ENCODE measurements around the gene HACE1.

Gene HACE1

GRCh38 chr6:104730450-104730849, 129.3 kb downstream of the HACE1 start (continued):
- no peak for TF ChIP-seq TOX (CRISPR knock-in tag; IDR thresholded peaks at IDR 0.05; ENCODE audit: borderline replicate concordance)

GRCh38 chr6:104729433-104729832, 130.3 kb downstream of the HACE1 start:
- ATAC-seq: no peak
- TF ChIP-seq ZFP3 (CRISPR knock-in tag; IDR thresholded peaks at IDR 0.05): no peak
- TF ChIP-seq, protein P1, sequence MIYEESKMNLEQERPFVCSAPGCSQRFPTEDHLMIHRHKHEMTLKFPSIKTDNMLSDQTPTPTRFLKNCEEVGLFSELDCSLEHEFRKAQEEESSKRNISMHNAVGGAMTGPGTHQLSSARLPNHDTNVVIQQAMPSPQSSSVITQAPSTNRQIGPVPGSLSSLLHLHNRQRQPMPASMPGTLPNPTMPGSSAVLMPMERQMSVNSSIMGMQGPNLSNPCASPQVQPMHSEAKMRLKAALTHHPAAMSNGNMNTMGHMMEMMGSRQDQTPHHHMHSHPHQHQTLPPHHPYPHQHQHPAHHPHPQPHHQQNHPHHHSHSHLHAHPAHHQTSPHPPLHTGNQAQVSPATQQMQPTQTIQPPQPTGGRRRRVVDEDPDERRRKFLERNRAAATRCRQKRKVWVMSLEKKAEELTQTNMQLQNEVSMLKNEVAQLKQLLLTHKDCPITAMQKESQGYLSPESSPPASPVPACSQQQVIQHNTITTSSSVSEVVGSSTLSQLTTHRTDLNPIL (CRISPR knock-in tag; IDR thresholded peaks at IDR 0.05; ENCODE audit: low read depth): no peak
- no peak for TF ChIP-seq GLIS3 (CRISPR knock-in tag; IDR thresholded peaks at IDR 0.05)
- TF ChIP-seq ESRRG (CRISPR knock-in tag; IDR thresholded peaks at IDR 0.05): no peak
- no peak for TF ChIP-seq ARNTL (CRISPR knock-in tag; IDR thresholded peaks at IDR 0.05; ENCODE audit: borderline replicate concordance, low read depth)
- TF ChIP-seq ZC3H10 (CRISPR knock-in tag; IDR thresholded peaks at IDR 0.05): no peak
- TF ChIP-seq OSR1 (CRISPR knock-in tag; IDR thresholded peaks at IDR 0.05): no peak
- no peak for TF ChIP-seq RARB (CRISPR knock-in tag; IDR thresholded peaks at IDR 0.05)
- no peak for TF ChIP-seq CSDC2 (CRISPR knock-in tag; IDR thresholded peaks at IDR 0.05)
- TF ChIP-seq, protein P2, sequence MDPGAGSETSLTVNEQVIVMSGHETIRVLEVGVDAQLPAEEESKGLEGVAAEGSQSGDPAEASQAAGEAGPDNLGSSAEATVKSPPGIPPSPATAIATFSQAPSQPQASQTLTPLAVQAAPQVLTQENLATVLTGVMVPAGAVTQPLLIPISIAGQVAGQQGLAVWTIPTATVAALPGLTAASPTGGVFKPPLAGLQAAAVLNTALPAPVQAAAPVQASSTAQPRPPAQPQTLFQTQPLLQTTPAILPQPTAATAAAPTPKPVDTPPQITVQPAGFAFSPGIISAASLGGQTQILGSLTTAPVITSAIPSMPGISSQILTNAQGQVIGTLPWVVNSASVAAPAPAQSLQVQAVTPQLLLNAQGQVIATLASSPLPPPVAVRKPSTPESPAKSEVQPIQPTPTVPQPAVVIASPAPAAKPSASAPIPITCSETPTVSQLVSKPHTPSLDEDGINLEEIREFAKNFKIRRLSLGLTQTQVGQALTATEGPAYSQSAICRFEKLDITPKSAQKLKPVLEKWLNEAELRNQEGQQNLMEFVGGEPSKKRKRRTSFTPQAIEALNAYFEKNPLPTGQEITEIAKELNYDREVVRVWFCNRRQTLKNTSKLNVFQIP (CRISPR knock-in tag; IDR thresholded peaks at IDR 0.05; ENCODE audit: borderline replicate concordance, low read depth): no peak
- TF ChIP-seq, protein P3, sequence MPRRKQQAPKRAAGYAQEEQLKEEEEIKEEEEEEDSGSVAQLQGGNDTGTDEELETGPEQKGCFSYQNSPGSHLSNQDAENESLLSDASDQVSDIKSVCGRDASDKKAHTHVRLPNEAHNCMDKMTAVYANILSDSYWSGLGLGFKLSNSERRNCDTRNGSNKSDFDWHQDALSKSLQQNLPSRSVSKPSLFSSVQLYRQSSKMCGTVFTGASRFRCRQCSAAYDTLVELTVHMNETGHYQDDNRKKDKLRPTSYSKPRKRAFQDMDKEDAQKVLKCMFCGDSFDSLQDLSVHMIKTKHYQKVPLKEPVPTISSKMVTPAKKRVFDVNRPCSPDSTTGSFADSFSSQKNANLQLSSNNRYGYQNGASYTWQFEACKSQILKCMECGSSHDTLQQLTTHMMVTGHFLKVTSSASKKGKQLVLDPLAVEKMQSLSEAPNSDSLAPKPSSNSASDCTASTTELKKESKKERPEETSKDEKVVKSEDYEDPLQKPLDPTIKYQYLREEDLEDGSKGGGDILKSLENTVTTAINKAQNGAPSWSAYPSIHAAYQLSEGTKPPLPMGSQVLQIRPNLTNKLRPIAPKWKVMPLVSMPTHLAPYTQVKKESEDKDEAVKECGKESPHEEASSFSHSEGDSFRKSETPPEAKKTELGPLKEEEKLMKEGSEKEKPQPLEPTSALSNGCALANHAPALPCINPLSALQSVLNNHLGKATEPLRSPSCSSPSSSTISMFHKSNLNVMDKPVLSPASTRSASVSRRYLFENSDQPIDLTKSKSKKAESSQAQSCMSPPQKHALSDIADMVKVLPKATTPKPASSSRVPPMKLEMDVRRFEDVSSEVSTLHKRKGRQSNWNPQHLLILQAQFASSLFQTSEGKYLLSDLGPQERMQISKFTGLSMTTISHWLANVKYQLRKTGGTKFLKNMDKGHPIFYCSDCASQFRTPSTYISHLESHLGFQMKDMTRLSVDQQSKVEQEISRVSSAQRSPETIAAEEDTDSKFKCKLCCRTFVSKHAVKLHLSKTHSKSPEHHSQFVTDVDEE (CRISPR knock-in tag; IDR thresholded peaks at IDR 0.05): no peak
- TF ChIP-seq PATZ1 (CRISPR knock-in tag; IDR thresholded peaks at IDR 0.05; ENCODE audit: borderline replicate concordance): no peak
- TF ChIP-seq ZNF70 (CRISPR knock-in tag; IDR thresholded peaks at IDR 0.05): no peak
- no peak for TF ChIP-seq ZNF8 (CRISPR knock-in tag; IDR thresholded peaks at IDR 0.05)
- no peak for TF ChIP-seq CSRNP3 (CRISPR knock-in tag; IDR thresholded peaks at IDR 0.05)
- TF ChIP-seq ZNF565 (CRISPR knock-in tag; conservative IDR thresholded peaks at IDR 0.05; ENCODE audit: low read depth): no peak

DNA sequence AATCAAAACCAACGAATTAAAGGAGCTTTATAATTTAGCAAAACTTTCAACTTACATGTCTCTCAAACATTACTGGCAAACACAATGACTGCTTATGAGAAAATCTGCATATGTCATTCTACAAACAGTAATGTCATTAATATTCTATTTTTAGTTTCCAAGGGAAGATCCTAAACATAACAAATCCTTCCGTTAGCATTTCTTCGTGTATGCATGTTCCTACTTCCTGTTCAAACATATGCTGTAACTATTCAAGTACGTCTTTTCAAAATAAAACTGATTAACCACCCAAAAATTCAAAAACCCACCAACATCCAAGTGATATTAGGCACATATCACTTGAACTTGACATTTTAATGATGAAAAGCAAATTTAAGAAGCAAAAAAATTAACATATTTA, 131.3 kb downstream of the HACE1 start:
- no peak for ATAC-seq
- TF ChIP-seq PPARA (CRISPR knock-in tag; IDR thresholded peaks at IDR 0.05; ENCODE audit: borderline replicate concordance): no peak
- no peak for TF ChIP-seq PATZ1 (CRISPR knock-in tag; IDR thresholded peaks at IDR 0.05; ENCODE audit: borderline replicate concordance)
- TF ChIP-seq SNAI2 (CRISPR knock-in tag; IDR thresholded peaks at IDR 0.05): no peak
- TF ChIP-seq, protein P3 (CRISPR knock-in tag; IDR thresholded peaks at IDR 0.05): no peak
- no peak for TF ChIP-seq ZNF565 (CRISPR knock-in tag; conservative IDR thresholded peaks at IDR 0.05; ENCODE audit: low read depth)
- TF ChIP-seq TCF4 (CRISPR knock-in tag; IDR thresholded peaks at IDR 0.05; ENCODE audit: borderline replicate concordance): no peak
- TF ChIP-seq GLIS3 (CRISPR knock-in tag; IDR thresholded peaks at IDR 0.05): no peak
- no peak for TF ChIP-seq CSDC2 (CRISPR knock-in tag; IDR thresholded peaks at IDR 0.05)
- no peak for TF ChIP-seq ZFP30 (CRISPR knock-in tag; IDR thresholded peaks at IDR 0.05)
- no peak for TF ChIP-seq OSR1 (CRISPR knock-in tag; IDR thresholded peaks at IDR 0.05)
- no peak for TF ChIP-seq TOX (CRISPR knock-in tag; IDR thresholded peaks at IDR 0.05; ENCODE audit: borderline replicate concordance)
- TF ChIP-seq, protein P1 (CRISPR knock-in tag; IDR thresholded peaks at IDR 0.05; ENCODE audit: low read depth): no peak
- no peak for TF ChIP-seq RARB (CRISPR knock-in tag; IDR thresholded peaks at IDR 0.05)
- no peak for TF ChIP-seq BACH2 (CRISPR knock-in tag; IDR thresholded peaks at IDR 0.05; ENCODE audit: borderline replicate concordance)
- no peak for TF ChIP-seq ZFP3 (CRISPR knock-in tag; IDR thresholded peaks at IDR 0.05)

All from SK-N-SH treated with all-trans-retinoic acid at 6 μM for 48 hours (cell line).